ENCODE data around the gene GRK5.

The GRK5 gene

GRCh38 chr10:119418362-119418761 lies 211.0 kb downstream of the GRK5 start:
- no peak for FAIRE-seq
- no peak for TF ChIP-seq PAX5 (IDR thresholded peaks at IDR 0.05; ENCODE audit: insufficient read depth, low read length, severe bottlenecking)
- no peak for TF ChIP-seq POU2F2 (IDR thresholded peaks at IDR 0.05; ENCODE audit: low read depth, low read length)
- no peak for TF ChIP-seq TAF1 (IDR thresholded peaks at IDR 0.05; ENCODE audit: low read depth, low read length)
- no peak for TF ChIP-seq POLR2AphosphoS5 (IDR thresholded peaks at IDR 0.05; ENCODE audit: low read depth, low read length)
- TF ChIP-seq POLR2A (IDR thresholded peaks at IDR 0.05; ENCODE audit: low read depth, low read length) = no peak
- TF ChIP-seq SPI1 (IDR thresholded peaks at IDR 0.05; ENCODE audit: low read depth, low read length) = no peak

GRCh38 chr10:119419931-119420330 lies 212.6 kb downstream of the GRK5 start:
- FAIRE-seq = no peak
- no peak for DNase-seq (ENCODE audit: insufficient read length, low spot score)

More at GRCh38 chr10:119418362-119418761, 211.0 kb downstream of the GRK5 start:
- DNase-seq (ENCODE audit: insufficient read length, low spot score) = no peak

GRCh38 chr10:119420950-119421875 lies 213.8 kb downstream of the GRK5 start:
- TF ChIP-seq PAX5 (IDR thresholded peaks at IDR 0.05; ENCODE audit: insufficient read depth, low read length, severe bottlenecking) (no peak), SPI1 (IDR thresholded peaks at IDR 0.05; ENCODE audit: low read depth, low read length) (no peak), POLR2AphosphoS5 (IDR thresholded peaks at IDR 0.05; ENCODE audit: low read depth, low read length) (no peak)
- DNase-seq (ENCODE audit: insufficient read length, low spot score) = no peak
- no peak for FAIRE-seq

More at GRCh38 chr10:119419931-119420330, 212.6 kb downstream of the GRK5 start:
- TF ChIP-seq POLR2A (IDR thresholded peaks at IDR 0.05; ENCODE audit: low read depth, low read length) (no peak), SPI1 (IDR thresholded peaks at IDR 0.05; ENCODE audit: low read depth, low read length) (no peak), PAX5 (IDR thresholded peaks at IDR 0.05; ENCODE audit: insufficient read depth, low read length, severe bottlenecking) (no peak), POLR2AphosphoS5 (IDR thresholded peaks at IDR 0.05; ENCODE audit: low read depth, low read length) (no peak), POU2F2 (IDR thresholded peaks at IDR 0.05; ENCODE audit: low read depth, low read length) (no peak), TAF1 (IDR thresholded peaks at IDR 0.05; ENCODE audit: low read depth, low read length) (no peak)

- TF ChIP-seq SPI1 (IDR thresholded peaks at IDR 0.05; ENCODE audit: low read depth, low read length) = no peak
- TF ChIP-seq POLR2AphosphoS5 (IDR thresholded peaks at IDR 0.05; ENCODE audit: low read depth, low read length) = no peak
- no peak for TF ChIP-seq TAF1 (IDR thresholded peaks at IDR 0.05; ENCODE audit: low read depth, low read length)
- TF ChIP-seq PAX5 (IDR thresholded peaks at IDR 0.05; ENCODE audit: insufficient read depth, low read length, severe bottlenecking) = no peak
- no peak for TF ChIP-seq POU2F2 (IDR thresholded peaks at IDR 0.05; ENCODE audit: low read depth, low read length)
- no peak for TF ChIP-seq POLR2A (IDR thresholded peaks at IDR 0.05; ENCODE audit: low read depth, low read length)
- DNase-seq (ENCODE audit: insufficient read length, low spot score) = no peak
These were observed 214.7 kb downstream of the GRK5 start for GRCh38 chr10:119421891-119422681.

GRCh38 chr10:119422682-119423509 lies 215.5 kb downstream of the GRK5 start:
- FAIRE-seq = no peak
- TF ChIP-seq POU2F2 (IDR thresholded peaks at IDR 0.05; ENCODE audit: low read depth, low read length) (no peak), TAF1 (IDR thresholded peaks at IDR 0.05; ENCODE audit: low read depth, low read length) (no peak), POLR2A (IDR thresholded peaks at IDR 0.05; ENCODE audit: low read depth, low read length) (no peak), PAX5 (IDR thresholded peaks at IDR 0.05; ENCODE audit: insufficient read depth, low read length, severe bottlenecking) (no peak), SPI1 (IDR thresholded peaks at IDR 0.05; ENCODE audit: low read depth, low read length) (no peak), POLR2AphosphoS5 (IDR thresholded peaks at IDR 0.05; ENCODE audit: low read depth, low read length) (no peak)
- DNase-seq (ENCODE audit: insufficient read length, low spot score) = no peak

More at GRCh38 chr10:119421891-119422681, 214.7 kb downstream of the GRK5 start:
- no peak for FAIRE-seq

DNA sequence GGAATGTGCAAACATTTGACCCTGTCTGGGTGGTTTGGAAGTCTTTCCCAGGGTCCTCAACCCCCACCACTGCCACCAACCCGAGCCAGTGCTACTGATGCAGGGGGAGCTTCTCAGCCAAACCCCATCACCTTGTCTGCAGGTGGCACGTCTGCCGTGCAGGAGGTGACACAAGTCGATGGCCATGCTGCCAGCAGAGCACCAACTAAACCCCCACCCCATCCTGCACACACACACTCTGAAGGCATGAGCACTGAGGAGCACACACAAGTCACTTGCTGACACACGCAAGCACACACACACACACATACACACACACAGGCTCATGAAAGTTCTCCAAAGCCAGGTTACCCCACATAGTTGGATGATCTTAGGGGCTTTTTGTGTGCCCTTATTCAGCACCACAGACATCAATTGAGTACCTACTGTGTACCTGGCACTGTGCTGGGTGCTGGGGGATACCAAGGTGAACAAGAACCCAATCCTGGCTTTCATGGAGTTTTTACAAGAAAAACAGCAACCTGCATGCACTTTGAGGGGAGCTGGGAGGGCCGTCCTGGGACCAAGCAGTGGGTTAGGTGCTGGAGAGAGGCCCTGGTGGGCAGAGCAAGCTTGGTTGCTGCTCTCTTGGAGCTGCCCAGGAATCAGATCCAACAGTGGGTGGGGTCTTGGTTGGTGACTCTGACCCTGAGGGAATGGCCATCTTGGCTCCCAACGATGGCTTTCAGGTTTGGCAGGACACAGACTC lies 216.3 kb downstream of the GRK5 start:
- TF ChIP-seq SPI1 (IDR thresholded peaks at IDR 0.05; ENCODE audit: low read depth, low read length) = no peak
- TF ChIP-seq POLR2A (IDR thresholded peaks at IDR 0.05; ENCODE audit: low read depth, low read length) = no peak
- no peak for TF ChIP-seq POLR2AphosphoS5 (IDR thresholded peaks at IDR 0.05; ENCODE audit: low read depth, low read length)
- TF ChIP-seq TAF1 (IDR thresholded peaks at IDR 0.05; ENCODE audit: low read depth, low read length) = no peak
- FAIRE-seq (no peak), DNase-seq (ENCODE audit: insufficient read length, low spot score) (no peak)

GRCh38 chr10:119424258-119424975 lies 217.0 kb downstream of the GRK5 start:
- DNase-seq (ENCODE audit: insufficient read length, low spot score) = no peak
- TF ChIP-seq POLR2AphosphoS5 (IDR thresholded peaks at IDR 0.05; ENCODE audit: low read depth, low read length) = no peak
- no peak for TF ChIP-seq POLR2A (IDR thresholded peaks at IDR 0.05; ENCODE audit: low read depth, low read length)
- no peak for TF ChIP-seq SPI1 (IDR thresholded peaks at IDR 0.05; ENCODE audit: low read depth, low read length)
- TF ChIP-seq PAX5 (IDR thresholded peaks at IDR 0.05; ENCODE audit: insufficient read depth, low read length, severe bottlenecking) = no peak
- TF ChIP-seq POU2F2 (IDR thresholded peaks at IDR 0.05; ENCODE audit: low read depth, low read length) = no peak
- no peak for TF ChIP-seq TAF1 (IDR thresholded peaks at IDR 0.05; ENCODE audit: low read depth, low read length)

More at GRCh38 chr10:119424258-119424975, 217.0 kb downstream of the GRK5 start:
- no peak for FAIRE-seq
